SU-DHL-6 (cell line): Measurements from ENCODE around the gene FAM72D.
"Not testable (repeated sequence)": the region's sequence is repeated elsewhere in the genome, so short reads cannot be mapped to it uniquely, and the experiment has no call there.

ENCODE experiments used
- H2AFZ ChIP-seq: fragments of 200-600 bp; sonication (generic); 2 replicates; pipeline ENCODE4 v1.6.1; 2014; ENCODE audit warnings: low read depth, mild to moderate bottlenecking, moderate library complexity, mixed read lengths, antibody characterized with exemption, low read length; ENCODE audit not compliant: severe bottlenecking
- H3F3A ChIP-seq: fragments of 200-600 bp; shearing (Covaris generic); 2 replicates; pipeline ENCODE4 v1.6.0; 2016; ENCODE audit warnings: antibody characterized with exemption, mild to moderate bottlenecking; ENCODE audit not compliant: insufficient read depth
- H3K27ac ChIP-seq: fragments of 200-600 bp; sonication (generic); 2 replicates; pipeline ENCODE4 v1.5.1; 2016; ENCODE audit warnings: low read depth, mild to moderate bottlenecking, low read length, moderate library complexity, mixed read lengths
- H3K27me3 ChIP-seq: fragments of 200-600 bp; sonication (generic), shearing (Covaris generic); 2 replicates; pipeline ENCODE4 v1.6.0; 2014; ENCODE audit warnings: mild to moderate bottlenecking, low read length
- H3K36me3 ChIP-seq: fragments of 200-600 bp; sonication (generic); 2 replicates; pipeline ENCODE4 v1.6.1; 2014; ENCODE audit warnings: mild to moderate bottlenecking, low read length, mixed read lengths
- H3K4me2 ChIP-seq: fragments of 300-600, 200-600 bp; shearing (Covaris generic), sonication (generic); 2 replicates; pipeline ENCODE4 v1.6.0; 2014; ENCODE audit warnings: low read length, low read depth, mild to moderate bottlenecking; ENCODE audit not compliant: poor library complexity, severe bottlenecking
- H3K4me3 ChIP-seq: fragments of 200-600 bp; sonication (generic); 2 replicates; pipeline ENCODE4 v1.5.1; 2014; ENCODE audit warnings: antibody characterized with exemption, low read length, mild to moderate bottlenecking, mixed read lengths; ENCODE audit not compliant: insufficient read depth, poor library complexity, severe bottlenecking
- H3K79me2 ChIP-seq: fragments of 200-600 bp; sonication (generic); 2 replicates; pipeline ENCODE4 v1.6.1; 2014; ENCODE audit warnings: mild to moderate bottlenecking, low read length, moderate library complexity; ENCODE audit not compliant: insufficient read depth
- H3K9ac ChIP-seq: fragments of 200-600 bp; sonication (generic); 2 replicates; pipeline ENCODE4 v1.7.0; 2014; ENCODE audit warnings: mild to moderate bottlenecking, low read length
- H3K9me2 ChIP-seq: fragments of 200-600 bp; sonication (generic); replicated peaks from 2 replicates; pipeline ENCODE4 v1.6.1; 2014; ENCODE audit warnings: low read length; ENCODE audit not compliant: insufficient read depth
- H3K9me3 ChIP-seq: fragments of 200-600 bp; sonication (generic); 2 replicates; pipeline ENCODE4 v1.6.1; 2014; ENCODE audit warnings: low read length, mixed read lengths; ENCODE audit not compliant: insufficient read depth
- H4K20me1 ChIP-seq: fragments of 200-600 bp; sonication (generic); 2 replicates; pipeline ENCODE4 v1.6.1; 2014; ENCODE audit warnings: low read depth, mild to moderate bottlenecking, antibody characterized with exemption, low read length, moderate library complexity, mixed read lengths

FAM72D gene

DNA sequence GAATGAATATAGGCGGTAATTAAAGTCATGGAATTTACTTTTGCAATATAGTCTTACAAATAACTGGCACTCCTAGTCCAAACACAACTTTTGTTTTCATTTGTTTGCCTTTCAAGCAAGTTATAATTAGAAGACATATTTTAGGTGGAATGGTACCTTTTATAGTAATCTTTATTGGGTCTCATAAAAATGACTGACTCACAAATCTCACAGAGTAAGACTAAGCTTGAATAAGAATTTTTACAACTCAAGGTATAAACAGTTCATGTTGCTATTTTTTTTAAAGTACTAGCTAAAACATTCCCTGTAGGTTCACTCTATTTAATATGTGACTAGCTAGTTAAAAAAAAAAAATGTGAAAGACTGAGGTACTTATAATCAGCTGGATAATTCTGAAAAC is 6.0 kb downstream of the FAM72D start:
- not testable (repeated sequence) for H3K9me2 ChIP-seq, H3K9me3 ChIP-seq, H2AFZ ChIP-seq, H3K27ac ChIP-seq, H3F3A ChIP-seq, H3K4me3 ChIP-seq, H3K36me3 ChIP-seq, H3K27me3 ChIP-seq, H3K9ac ChIP-seq, H3K4me2 ChIP-seq, H3K79me2 ChIP-seq, H4K20me1 ChIP-seq

- H4K20me1 ChIP-seq, H3K9me3 ChIP-seq, H2AFZ ChIP-seq, H3K36me3 ChIP-seq, H3K9me2 ChIP-seq, H3K27ac ChIP-seq, H3F3A ChIP-seq, H3K4me3 ChIP-seq, H3K79me2 ChIP-seq, H3K27me3 ChIP-seq, H3K4me2 ChIP-seq, H3K9ac ChIP-seq: not testable (repeated sequence)
Measured at GRCh38 chr1:145103294-145103693, 7.5 kb downstream of the FAM72D start.

- H3K9me3 ChIP-seq, result not testable (repeated sequence)
Measured at GRCh38 chr1:145111674-145112073, 15.9 kb downstream of the FAM72D start.

DNA sequence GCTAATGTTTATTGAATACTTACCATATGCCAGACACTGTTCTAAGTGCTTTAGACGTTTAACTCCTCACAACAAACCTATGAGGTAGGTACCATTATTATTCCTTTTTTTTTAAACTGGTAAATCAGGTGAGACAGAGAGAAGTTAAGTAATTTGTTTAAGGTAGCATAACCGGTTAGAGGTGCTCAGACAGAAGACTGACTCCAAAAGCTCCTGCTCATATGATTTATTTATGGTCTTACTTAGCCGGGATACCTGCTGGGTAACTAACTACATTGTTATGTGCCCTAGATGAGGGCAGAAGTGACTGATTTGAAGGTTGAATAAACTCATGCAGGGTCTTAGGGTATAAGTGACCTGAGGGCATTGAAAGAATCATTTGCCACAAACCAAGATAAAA is 16.9 kb downstream of the FAM72D start:
- not testable (repeated sequence) for H3K79me2 ChIP-seq, H3K9ac ChIP-seq, H3K36me3 ChIP-seq, H3K27me3 ChIP-seq, H4K20me1 ChIP-seq, H3K9me2 ChIP-seq, H2AFZ ChIP-seq, H3K4me2 ChIP-seq, H3K9me3 ChIP-seq, H3F3A ChIP-seq, H3K4me3 ChIP-seq, H3K27ac ChIP-seq

More at GRCh38 chr1:145111674-145112073, 15.9 kb downstream of the FAM72D start:
- not testable (repeated sequence) for H3K4me3 ChIP-seq, H4K20me1 ChIP-seq, H3K9me2 ChIP-seq, H3K27ac ChIP-seq, H3F3A ChIP-seq, H2AFZ ChIP-seq, H3K36me3 ChIP-seq, H3K79me2 ChIP-seq, H3K4me2 ChIP-seq, H3K9ac ChIP-seq, H3K27me3 ChIP-seq

- not testable (repeated sequence) for H3K36me3 ChIP-seq, H3K4me3 ChIP-seq, H3K9me3 ChIP-seq, H3K27ac ChIP-seq, H3K9ac ChIP-seq, H3K79me2 ChIP-seq, H3K27me3 ChIP-seq, H4K20me1 ChIP-seq, H3F3A ChIP-seq, H2AFZ ChIP-seq, H3K4me2 ChIP-seq, H3K9me2 ChIP-seq
Measured at GRCh38 chr1:145114560-145115057, 18.8 kb downstream of the FAM72D start.

- not testable (repeated sequence) for H3K4me3 ChIP-seq, H3K9me3 ChIP-seq, H3K27me3 ChIP-seq, H3K79me2 ChIP-seq, H2AFZ ChIP-seq, H4K20me1 ChIP-seq, H3K36me3 ChIP-seq, H3K4me2 ChIP-seq, H3K27ac ChIP-seq, H3K9me2 ChIP-seq, H3F3A ChIP-seq, H3K9ac ChIP-seq
Measured at GRCh38 chr1:145115587-145116493, 20.1 kb downstream of the FAM72D start.

- not testable (repeated sequence) for H2AFZ ChIP-seq, H3K4me3 ChIP-seq, H3K9ac ChIP-seq, H3K36me3 ChIP-seq, H3K27me3 ChIP-seq, H3K79me2 ChIP-seq, H3K9me3 ChIP-seq, H3K27ac ChIP-seq, H3K4me2 ChIP-seq, H4K20me1 ChIP-seq, H3F3A ChIP-seq, H3K9me2 ChIP-seq
Measured at GRCh38 chr1:145119842-145120241, 24.1 kb downstream of the FAM72D start.

- not testable (repeated sequence) for H3K27ac ChIP-seq
Measured at GRCh38 chr1:145122344-145123061, 26.7 kb downstream of the FAM72D start.

More at GRCh38 chr1:145122344-145123061, 26.7 kb downstream of the FAM72D start:
- H3K36me3 ChIP-seq, H3F3A ChIP-seq, H3K27me3 ChIP-seq, H3K9me3 ChIP-seq, H4K20me1 ChIP-seq, H3K79me2 ChIP-seq, H3K4me2 ChIP-seq, H2AFZ ChIP-seq, H3K9me2 ChIP-seq, H3K9ac ChIP-seq, H3K4me3 ChIP-seq: not testable (repeated sequence)
